HepG2 (cell line): Measurements from ENCODE around the gene POLR1D. TPM values are rescaled to one million over a fixed set of nuclear protein-coding genes. Genes with fewer than 3 reads are reported as not detected.

Experiments used
- ATF7 ChIP-seq, 2 experiments: fragments of 450-650 bp in 1 of 2; sonication (generic) in 1 of 2; formaldehyde crosslinking in 1 of 2; IDR thresholded peaks; 2 replicates each; pipeline versions ENCODE4 v1.4.0 to v1.6.1; 2016 to 2020; ENCODE audit warnings: antibody characterized with exemption in 1 of 2, mild to moderate bottlenecking in 1 of 2, missing genetic modification reagents in 1 of 2
- ERF ChIP-seq: IDR thresholded peaks from 2 replicates; pipeline ENCODE4 v1.6.1; 2018; ENCODE audit warnings: missing biosample characterization, missing genetic modification reagents
- HCFC1 ChIP-seq: fragments of 150-350 bp; IDR thresholded peaks from 2 replicates; pipeline ENCODE4 v1.6.1; 2014; ENCODE audit warnings: low read depth, low read length
- KDM5B ChIP-seq: sonication (generic); formaldehyde crosslinking; IDR thresholded peaks from 2 replicates; pipeline ENCODE4 v1.4.0; 2020; ENCODE audit warnings: missing genetic modification reagents, mild to moderate bottlenecking, borderline replicate concordance
- MIER3 ChIP-seq: IDR thresholded peaks from 2 replicates; pipeline ENCODE4 v1.6.1; 2016; ENCODE audit warnings: missing compliant biosample characterization, borderline replicate concordance
- MZF1 ChIP-seq: sonication (generic); formaldehyde crosslinking; IDR thresholded peaks from 2 replicates; pipeline ENCODE4 v1.8.1; 2023; ENCODE audit warnings: mild to moderate bottlenecking, missing genetic modification reagents, borderline replicate concordance
- RFXANK ChIP-seq: IDR thresholded peaks from 2 replicates; pipeline ENCODE4 v1.6.1; 2016
- SAP130 ChIP-seq: IDR thresholded peaks from 2 replicates; pipeline ENCODE4 v1.6.1; 2016; ENCODE audit warnings: low read depth
- SMC3 ChIP-seq: IDR thresholded peaks from 2 replicates; pipeline ENCODE4 v1.6.1; 2011; ENCODE audit warnings: low read length, improper control_type of control experiment
- ZNF207 ChIP-seq: fragments of 450-650 bp; IDR thresholded peaks from 2 replicates; pipeline ENCODE4 v1.6.1; 2016; ENCODE audit warnings: antibody characterized with exemption, borderline replicate concordance
- ZNF7 ChIP-seq: IDR thresholded peaks from 2 replicates; pipeline ENCODE4 v1.6.1; 2016; ENCODE audit warnings: missing biosample characterization, missing genetic modification reagents
- polyA plus RNA-seq, 8 experiments: library from polyadenylated mRNA; depleted of rRNA in 3 of 8; stranded (reverse) in 7 of 8; unstranded in 1 of 8; fragments of >200 nt; fragmentation: Illumina TruSeq in 4 of 8; extraction: Trizol in 4 of 8; gene quantifications; 2 replicates each; pipeline versions ENCODE4 v1.2.1 to v1.2.3, GENCODE V29; 2011 to 2016; ENCODE audit warnings: low read depth in 4 of 8, missing spikeins in 1 of 8, mixed read lengths in 1 of 8; ENCODE audit not compliant: insufficient read depth in 1 of 8
- total RNA-seq, 5 experiments: library from RNA; depleted of rRNA; stranded (reverse); fragments of >200 nt; fragmentation: Illumina TruSeq; extraction: Trizol; gene quantifications; 2 replicates each; pipeline ENCODE4 v1.2.3, GENCODE V29; 2016; ENCODE audit warnings: low read depth in 1 of 5
- TF ChIP-seq, protein P1 (sequence below): sonication (generic); formaldehyde crosslinking; IDR thresholded peaks from 2 replicates; pipeline ENCODE4; 2020; ENCODE audit warnings: missing genetic modification reagents, mild to moderate bottlenecking, borderline replicate concordance
- TF ChIP-seq, protein P2 (sequence below): sonication (generic); formaldehyde crosslinking; IDR thresholded peaks from 2 replicates; pipeline ENCODE4 v1.4.0; 2020; ENCODE audit warnings: mild to moderate bottlenecking, missing genetic modification reagents
- TF ChIP-seq, protein P3 (sequence below): sonication (generic); formaldehyde crosslinking; IDR thresholded peaks from 2 replicates; pipeline ENCODE4 v1.8.1; 2023; ENCODE audit warnings: mild to moderate bottlenecking, inconsistent platforms, moderate library complexity, missing genetic modification reagents, borderline replicate concordance
- TF ChIP-seq, protein P4 (sequence below): sonication (generic); formaldehyde crosslinking; IDR thresholded peaks from 2 replicates; pipeline ENCODE4 v1.4.0; 2020; ENCODE audit warnings: low read depth, missing genetic modification reagents
- TF ChIP-seq, protein P5 (sequence below): sonication (generic); formaldehyde crosslinking; conservative IDR thresholded peaks from 2 replicates; pipeline ENCODE4 v1.4.0; 2020; ENCODE audit warnings: missing genetic modification reagents

The POLR1D gene
- total and polyA plus RNA-seq, 2 of the 13 experiments (the other 11 are each of a cell fraction or from before 2014, with no cell fraction given) = 183 to 490 TPM

DNA sequence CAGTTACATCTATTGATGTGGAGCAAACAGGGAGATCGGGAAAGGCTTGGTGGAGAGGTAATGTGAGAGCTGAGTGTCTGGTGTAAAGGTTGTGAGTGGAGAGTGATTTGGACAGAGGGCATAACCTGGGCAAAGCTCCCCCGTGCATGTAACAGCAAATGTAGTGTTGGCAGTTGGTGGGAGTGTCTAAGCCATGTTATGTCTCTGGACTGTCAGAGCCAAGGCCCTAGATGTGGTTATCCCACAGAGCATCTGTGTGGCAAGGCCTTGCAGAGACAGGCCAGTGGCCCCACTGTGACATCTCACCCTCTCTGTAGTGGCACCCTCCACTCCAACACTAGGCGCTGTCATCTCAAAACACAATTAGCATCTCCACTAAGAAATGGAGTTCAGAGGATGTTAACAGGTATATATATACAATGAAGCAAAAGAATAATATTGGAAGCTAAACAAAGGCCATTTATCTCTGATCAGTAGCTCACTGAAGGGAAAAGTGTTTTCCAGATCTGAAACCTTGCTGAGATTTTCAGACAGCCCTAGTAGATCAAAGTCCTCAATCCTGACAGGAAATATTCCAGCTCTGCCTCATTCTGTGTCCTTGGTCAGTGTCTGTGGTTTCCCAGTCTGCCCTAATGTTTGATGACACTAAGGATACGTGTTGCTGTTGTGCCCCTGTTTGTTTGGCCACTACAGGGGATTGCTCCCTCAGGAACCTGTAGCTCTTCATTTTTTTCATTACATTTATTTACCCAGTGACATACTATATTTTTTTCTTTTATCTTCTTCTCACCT, 20.2 kb downstream of the POLR1D start (continued):
- TF ChIP-seq, protein P1, sequence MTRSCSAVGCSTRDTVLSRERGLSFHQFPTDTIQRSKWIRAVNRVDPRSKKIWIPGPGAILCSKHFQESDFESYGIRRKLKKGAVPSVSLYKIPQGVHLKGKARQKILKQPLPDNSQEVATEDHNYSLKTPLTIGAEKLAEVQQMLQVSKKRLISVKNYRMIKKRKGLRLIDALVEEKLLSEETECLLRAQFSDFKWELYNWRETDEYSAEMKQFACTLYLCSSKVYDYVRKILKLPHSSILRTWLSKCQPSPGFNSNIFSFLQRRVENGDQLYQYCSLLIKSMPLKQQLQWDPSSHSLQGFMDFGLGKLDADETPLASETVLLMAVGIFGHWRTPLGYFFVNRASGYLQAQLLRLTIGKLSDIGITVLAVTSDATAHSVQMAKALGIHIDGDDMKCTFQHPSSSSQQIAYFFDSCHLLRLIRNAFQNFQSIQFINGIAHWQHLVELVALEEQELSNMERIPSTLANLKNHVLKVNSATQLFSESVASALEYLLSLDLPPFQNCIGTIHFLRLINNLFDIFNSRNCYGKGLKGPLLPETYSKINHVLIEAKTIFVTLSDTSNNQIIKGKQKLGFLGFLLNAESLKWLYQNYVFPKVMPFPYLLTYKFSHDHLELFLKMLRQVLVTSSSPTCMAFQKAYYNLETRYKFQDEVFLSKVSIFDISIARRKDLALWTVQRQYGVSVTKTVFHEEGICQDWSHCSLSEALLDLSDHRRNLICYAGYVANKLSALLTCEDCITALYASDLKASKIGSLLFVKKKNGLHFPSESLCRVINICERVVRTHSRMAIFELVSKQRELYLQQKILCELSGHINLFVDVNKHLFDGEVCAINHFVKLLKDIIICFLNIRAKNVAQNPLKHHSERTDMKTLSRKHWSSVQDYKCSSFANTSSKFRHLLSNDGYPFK = no peak
- TF ChIP-seq MIER3 (CRISPR knock-in tag) (peak; percentile 21; the same call in 1 of the 2 replicates), MZF1 (no peak), KDM5B (CRISPR knock-in tag) (no peak), RFXANK (CRISPR knock-in tag) (no peak), ERF (peak; percentile 75), SAP130 (peak; percentile 82), SMC3 (no peak), HCFC1 (no peak), ZNF7 (CRISPR knock-in tag) (no peak), ZNF207 (no peak), ATF7 (IDR thresholded peaks at IDR 0.05) (no peak), ATF7 (CRISPR knock-in tag; IDR thresholded peaks at IDR 0.05) (no peak)
- TF ChIP-seq, protein P2, sequence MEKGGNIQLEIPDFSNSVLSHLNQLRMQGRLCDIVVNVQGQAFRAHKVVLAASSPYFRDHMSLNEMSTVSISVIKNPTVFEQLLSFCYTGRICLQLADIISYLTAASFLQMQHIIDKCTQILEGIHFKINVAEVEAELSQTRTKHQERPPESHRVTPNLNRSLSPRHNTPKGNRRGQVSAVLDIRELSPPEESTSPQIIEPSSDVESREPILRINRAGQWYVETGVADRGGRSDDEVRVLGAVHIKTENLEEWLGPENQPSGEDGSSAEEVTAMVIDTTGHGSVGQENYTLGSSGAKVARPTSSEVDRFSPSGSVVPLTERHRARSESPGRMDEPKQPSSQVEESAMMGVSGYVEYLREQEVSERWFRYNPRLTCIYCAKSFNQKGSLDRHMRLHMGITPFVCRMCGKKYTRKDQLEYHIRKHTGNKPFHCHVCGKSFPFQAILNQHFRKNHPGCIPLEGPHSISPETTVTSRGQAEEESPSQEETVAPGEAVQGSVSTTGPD (CRISPR knock-in tag) = no peak
- TF ChIP-seq, protein P3, sequence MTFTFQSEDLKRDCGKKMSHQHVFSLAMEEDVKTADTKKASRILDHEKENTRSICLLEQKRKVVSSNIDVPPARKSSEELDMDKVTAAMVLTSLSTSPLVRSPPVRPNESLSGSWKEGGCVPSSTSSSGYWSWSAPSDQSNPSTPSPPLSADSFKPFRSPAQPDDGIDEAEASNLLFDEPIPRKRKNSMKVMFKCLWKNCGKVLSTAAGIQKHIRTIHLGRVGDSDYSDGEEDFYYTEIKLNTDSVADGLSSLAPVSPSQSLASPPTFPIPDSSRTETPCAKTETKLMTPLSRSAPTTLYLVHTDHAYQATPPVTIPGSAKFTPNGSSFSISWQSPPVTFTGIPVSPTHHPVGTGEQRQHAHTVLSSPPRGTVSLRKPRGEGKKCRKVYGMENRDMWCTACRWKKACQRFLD (CRISPR knock-in tag) = no peak
- TF ChIP-seq, protein P4, sequence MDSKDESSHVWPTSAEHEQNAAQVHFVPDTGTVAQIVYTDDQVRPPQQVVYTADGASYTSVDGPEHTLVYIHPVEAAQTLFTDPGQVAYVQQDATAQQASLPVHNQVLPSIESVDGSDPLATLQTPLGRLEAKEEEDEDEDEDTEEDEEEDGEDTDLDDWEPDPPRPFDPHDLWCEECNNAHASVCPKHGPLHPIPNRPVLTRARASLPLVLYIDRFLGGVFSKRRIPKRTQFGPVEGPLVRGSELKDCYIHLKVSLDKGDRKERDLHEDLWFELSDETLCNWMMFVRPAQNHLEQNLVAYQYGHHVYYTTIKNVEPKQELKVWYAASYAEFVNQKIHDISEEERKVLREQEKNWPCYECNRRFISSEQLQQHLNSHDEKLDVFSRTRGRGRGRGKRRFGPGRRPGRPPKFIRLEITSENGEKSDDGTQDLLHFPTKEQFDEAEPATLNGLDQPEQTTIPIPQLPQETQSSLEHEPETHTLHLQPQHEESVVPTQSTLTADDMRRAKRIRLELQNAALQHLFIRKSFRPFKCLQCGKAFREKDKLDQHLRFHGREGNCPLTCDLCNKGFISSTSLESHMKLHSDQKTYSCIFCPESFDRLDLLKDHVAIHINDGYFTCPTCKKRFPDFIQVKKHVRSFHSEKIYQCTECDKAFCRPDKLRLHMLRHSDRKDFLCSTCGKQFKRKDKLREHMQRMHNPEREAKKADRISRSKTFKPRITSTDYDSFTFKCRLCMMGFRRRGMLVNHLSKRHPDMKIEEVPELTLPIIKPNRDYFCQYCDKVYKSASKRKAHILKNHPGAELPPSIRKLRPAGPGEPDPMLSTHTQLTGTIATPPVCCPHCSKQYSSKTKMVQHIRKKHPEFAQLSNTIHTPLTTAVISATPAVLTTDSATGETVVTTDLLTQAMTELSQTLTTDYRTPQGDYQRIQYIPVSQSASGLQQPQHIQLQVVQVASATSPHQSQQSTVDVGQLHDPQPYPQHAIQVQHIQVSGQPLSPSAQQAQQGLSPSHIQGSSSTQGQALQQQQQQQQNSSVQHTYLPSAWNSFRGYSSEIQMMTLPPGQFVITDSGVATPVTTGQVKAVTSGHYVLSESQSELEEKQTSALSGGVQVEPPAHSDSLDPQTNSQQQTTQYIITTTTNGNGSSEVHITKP (CRISPR knock-in tag) = no peak
- TF ChIP-seq, protein P5, sequence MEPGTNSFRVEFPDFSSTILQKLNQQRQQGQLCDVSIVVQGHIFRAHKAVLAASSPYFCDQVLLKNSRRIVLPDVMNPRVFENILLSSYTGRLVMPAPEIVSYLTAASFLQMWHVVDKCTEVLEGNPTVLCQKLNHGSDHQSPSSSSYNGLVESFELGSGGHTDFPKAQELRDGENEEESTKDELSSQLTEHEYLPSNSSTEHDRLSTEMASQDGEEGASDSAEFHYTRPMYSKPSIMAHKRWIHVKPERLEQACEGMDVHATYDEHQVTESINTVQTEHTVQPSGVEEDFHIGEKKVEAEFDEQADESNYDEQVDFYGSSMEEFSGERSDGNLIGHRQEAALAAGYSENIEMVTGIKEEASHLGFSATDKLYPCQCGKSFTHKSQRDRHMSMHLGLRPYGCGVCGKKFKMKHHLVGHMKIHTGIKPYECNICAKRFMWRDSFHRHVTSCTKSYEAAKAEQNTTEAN = 0 out of 2 replicates have a peak, but pooled peaks have one; percentile 44
